NCI-H128 (cell line): ENCODE data around the gene SLC43A3.

Experiments used
- DNase-seq: peaks from one replicate; lab custom pipeline; 2025; ENCODE audit not compliant: unreplicated experiment; lab: John Stamatoyannopoulos, UW

The SLC43A3 gene

DNA sequence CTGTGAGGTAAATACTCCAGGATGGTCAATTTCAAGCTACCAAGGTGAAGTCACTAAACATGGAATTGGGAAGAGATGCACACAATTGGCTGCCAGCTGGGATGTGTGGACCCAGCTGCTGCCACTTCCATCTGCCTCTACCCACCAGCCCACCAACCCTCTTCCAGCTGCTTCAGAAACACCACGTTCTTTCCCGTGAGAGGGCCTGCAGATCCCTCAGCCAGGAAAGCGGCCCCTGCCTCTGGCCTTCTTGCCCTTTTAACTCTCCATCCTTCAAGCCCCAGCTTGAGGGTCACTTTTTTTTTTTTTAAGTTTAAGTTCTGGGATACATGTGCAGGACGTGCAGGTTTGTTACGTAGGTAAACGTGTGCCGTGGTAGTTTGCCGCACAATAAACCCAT is 65.9 kb downstream of the SLC43A3 start:
- DNase-seq = no peak

DNA sequence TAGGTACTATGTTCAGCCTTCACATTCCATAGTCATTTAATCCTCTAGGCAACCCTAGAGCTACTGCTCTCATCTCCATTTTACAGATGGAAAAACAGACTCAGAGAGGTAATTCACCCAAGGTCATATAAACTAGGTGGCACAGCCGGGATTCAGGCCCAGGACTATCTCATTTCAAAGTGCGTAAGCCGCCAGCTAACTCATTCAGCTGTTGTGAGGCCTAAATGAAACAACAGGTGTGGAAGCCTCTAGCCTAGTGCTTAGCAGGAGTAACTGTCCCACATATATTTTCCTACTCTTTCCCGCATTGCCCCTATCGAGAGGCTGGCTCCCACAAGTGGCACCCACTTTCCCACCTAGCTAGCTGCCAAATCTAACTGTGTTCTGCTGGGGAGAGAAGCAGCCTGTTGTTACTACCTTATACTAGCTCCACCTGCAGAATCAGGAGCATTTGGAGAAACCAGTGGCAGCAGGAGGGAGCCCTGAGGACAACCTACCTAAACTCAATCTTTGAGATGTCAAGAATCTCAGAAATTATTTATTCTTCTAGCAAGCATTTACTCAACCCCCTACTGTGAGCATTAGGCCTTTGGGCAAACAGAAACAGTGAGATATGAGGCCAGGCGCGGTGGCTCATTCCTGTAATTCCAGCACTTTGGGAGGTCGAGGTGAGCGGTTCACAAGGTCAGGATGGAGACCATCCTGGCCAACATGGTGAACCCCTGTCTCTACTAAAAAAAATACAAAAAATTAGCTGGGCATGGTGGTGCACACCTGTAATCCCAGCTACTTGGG is 66.8 kb downstream of the SLC43A3 start:
- no peak for DNase-seq

DNA sequence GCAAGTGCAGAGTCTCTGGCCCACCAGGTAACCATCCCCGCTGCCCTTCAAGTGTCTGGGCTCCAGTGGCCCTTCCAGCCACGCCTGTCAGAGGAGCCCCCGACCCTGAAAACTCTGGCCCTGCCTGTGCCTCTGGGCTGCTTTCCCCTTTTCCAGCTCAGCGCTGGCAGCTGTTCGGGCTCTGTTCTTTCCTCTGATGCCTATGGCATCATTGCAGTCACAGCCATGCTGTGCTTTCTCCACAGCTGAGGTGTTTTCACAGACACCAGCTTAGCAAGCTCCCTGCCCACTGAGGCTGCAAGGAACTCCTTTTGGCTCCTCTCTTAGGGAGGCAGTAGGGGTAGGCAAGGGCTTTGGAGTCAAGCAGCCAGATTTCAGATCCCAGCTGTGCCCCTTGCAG is 67.5 kb downstream of the SLC43A3 start:
- no peak for DNase-seq

DNA sequence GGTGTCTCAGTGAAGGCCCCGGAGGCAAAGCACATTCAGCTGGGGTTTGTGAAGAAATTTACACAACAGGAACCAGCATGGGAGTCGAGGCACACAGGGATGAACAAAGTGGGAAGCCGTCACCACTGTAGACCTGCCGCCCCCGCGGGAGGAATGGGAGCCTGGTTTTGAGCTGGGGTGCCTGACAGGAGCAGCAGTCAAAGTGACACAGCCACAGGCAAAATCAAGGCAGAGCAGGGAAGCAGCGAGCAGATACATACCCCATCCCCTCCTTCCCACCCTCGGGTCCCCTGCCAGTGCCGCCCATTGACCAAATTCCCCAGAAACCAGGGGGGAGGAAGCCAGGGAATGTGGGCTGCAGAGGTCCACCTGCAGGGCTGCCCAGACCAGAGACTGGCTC is 67.9 kb downstream of the SLC43A3 start:
- no peak for DNase-seq

GRCh38 chr11:57358543-57358961 is 68.4 kb downstream of the SLC43A3 start:
- DNase-seq = no peak

GRCh38 chr11:57357856-57358255 is 69.1 kb downstream of the SLC43A3 start:
- DNase-seq = no peak

DNA sequence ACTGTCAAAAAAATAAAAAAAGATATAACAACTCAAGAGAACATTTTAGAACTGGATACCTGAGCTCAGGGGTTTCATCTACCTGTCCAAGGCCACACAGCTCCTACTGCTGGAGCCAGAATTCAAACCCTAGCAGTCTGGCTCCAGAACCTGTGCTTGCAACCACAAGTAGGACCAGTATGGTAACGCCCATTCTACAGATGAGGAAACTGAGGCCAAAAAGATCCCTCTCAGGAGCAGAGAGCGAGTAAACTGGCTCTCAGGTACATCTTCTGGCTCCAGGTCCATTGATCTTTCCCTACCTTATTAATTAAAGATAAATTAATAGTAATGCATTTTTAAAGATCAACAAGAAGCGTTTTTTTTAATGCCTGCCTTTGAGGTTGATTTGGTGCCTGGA is 69.6 kb downstream of the SLC43A3 start:
- no peak for DNase-seq
